HG02642 (cell line): Measurements from ENCODE around the gene TLK1.
A peak's percentile ranks its signal among the peaks of the same experiment; 100 is the strongest.

Experiments used
- ATAC-seq: cut with Tn5 transposase; IDR thresholded peaks from one replicate; pipeline ENCODE4 v1.9.1; 2021; ENCODE audit warnings: mild to moderate bottlenecking; ENCODE audit not compliant: unreplicated experiment, poor library complexity

The TLK1 gene

GRCh38 chr2:170971071-170971470 lies 189.6 kb downstream of the TLK1 start:
- no peak for ATAC-seq

GRCh38 chr2:170969872-170970496 lies 190.7 kb downstream of the TLK1 start:
- ATAC-seq: no peak

GRCh38 chr2:170969030-170969429 lies 191.7 kb downstream of the TLK1 start:
- no peak for ATAC-seq

GRCh38 chr2:170968205-170969003 lies 192.3 kb downstream of the TLK1 start:
- ATAC-seq: no peak

GRCh38 chr2:170967553-170967952 lies 193.1 kb downstream of the TLK1 start:
- no peak for ATAC-seq

GRCh38 chr2:170966648-170967396 lies 193.9 kb downstream of the TLK1 start:
- ATAC-seq: no peak

- no peak for ATAC-seq
These were observed 195.1 kb downstream of the TLK1 start for GRCh38 chr2:170965446-170966225.

GRCh38 chr2:170963386-170963785 lies 197.3 kb downstream of the TLK1 start:
- ATAC-seq: no peak

GRCh38 chr2:170953941-170954340 lies 206.8 kb downstream of the TLK1 start:
- no peak for ATAC-seq

- ATAC-seq: peak; percentile 84
These were observed 210.4 kb downstream of the TLK1 start for GRCh38 chr2:170950221-170950761.

GRCh38 chr2:170949415-170949814 lies 211.3 kb downstream of the TLK1 start:
- no peak for ATAC-seq

GRCh38 chr2:170944545-170944944 lies 216.1 kb downstream of the TLK1 start:
- no peak for ATAC-seq

- ATAC-seq: no peak
These were observed 217.1 kb downstream of the TLK1 start for GRCh38 chr2:170943596-170943995.

GRCh38 chr2:170943041-170943440 lies 217.7 kb downstream of the TLK1 start:
- no peak for ATAC-seq

- no peak for ATAC-seq
These were observed 218.1 kb downstream of the TLK1 start for GRCh38 chr2:170942615-170943014.
